ENCODE measurements around the gene B3GALT5.

The B3GALT5 gene

GRCh38 chr21:39595465-39595864 lies 17.3 kb upstream of the B3GALT5 start:
- no peak for TF ChIP-seq CTCF (IDR thresholded peaks at IDR 0.05)
- no peak for TF ChIP-seq ZFX (IDR thresholded peaks at IDR 0.05; ENCODE audit: borderline replicate concordance)
- no peak overlapping the region for H3K27ac ChIP-seq

GRCh38 chr21:39597595-39597994 lies 15.1 kb upstream of the B3GALT5 start:
- no peak overlapping the region for H3K27ac ChIP-seq
- TF ChIP-seq CTCF (IDR thresholded peaks at IDR 0.05) (no peak), ZFX (IDR thresholded peaks at IDR 0.05; ENCODE audit: borderline replicate concordance) (no peak)

GRCh38 chr21:39599191-39599970 lies 13.4 kb upstream of the B3GALT5 start:
- H3K27ac ChIP-seq = no peak overlapping the region
- no peak for TF ChIP-seq CTCF (IDR thresholded peaks at IDR 0.05)
- TF ChIP-seq ZFX (IDR thresholded peaks at IDR 0.05; ENCODE audit: borderline replicate concordance) = no peak

GRCh38 chr21:39601187-39601928 lies 11.4 kb upstream of the B3GALT5 start:
- H3K27ac ChIP-seq = no peak overlapping the region
- TF ChIP-seq CTCF (IDR thresholded peaks at IDR 0.05) = no peak
- no peak for TF ChIP-seq ZFX (IDR thresholded peaks at IDR 0.05; ENCODE audit: borderline replicate concordance)

- TF ChIP-seq ZFX (IDR thresholded peaks at IDR 0.05; ENCODE audit: borderline replicate concordance) = no peak
- TF ChIP-seq CTCF (IDR thresholded peaks at IDR 0.05) = no peak
- no peak overlapping the region for H3K27ac ChIP-seq
Observed at GRCh38 chr21:39602076-39602689, 10.6 kb upstream of the B3GALT5 start.

- H3K27ac ChIP-seq = no peak overlapping the region
- TF ChIP-seq ZFX (IDR thresholded peaks at IDR 0.05; ENCODE audit: borderline replicate concordance) (no peak), CTCF (IDR thresholded peaks at IDR 0.05) (no peak)
Observed at GRCh38 chr21:39602793-39603192, 9.9 kb upstream of the B3GALT5 start.
